NCI-H774 (cell line): ENCODE measurements around the gene ENOPH1.

Experiments
- DNase-seq: peaks from one replicate; lab custom pipeline; 2025; lab: John Stamatoyannopoulos, UW

ENOPH1 gene

GRCh38 chr4:82428526-82428968 lies 1.8 kb upstream of the ENOPH1 start:
- DNase-seq = no peak

DNA sequence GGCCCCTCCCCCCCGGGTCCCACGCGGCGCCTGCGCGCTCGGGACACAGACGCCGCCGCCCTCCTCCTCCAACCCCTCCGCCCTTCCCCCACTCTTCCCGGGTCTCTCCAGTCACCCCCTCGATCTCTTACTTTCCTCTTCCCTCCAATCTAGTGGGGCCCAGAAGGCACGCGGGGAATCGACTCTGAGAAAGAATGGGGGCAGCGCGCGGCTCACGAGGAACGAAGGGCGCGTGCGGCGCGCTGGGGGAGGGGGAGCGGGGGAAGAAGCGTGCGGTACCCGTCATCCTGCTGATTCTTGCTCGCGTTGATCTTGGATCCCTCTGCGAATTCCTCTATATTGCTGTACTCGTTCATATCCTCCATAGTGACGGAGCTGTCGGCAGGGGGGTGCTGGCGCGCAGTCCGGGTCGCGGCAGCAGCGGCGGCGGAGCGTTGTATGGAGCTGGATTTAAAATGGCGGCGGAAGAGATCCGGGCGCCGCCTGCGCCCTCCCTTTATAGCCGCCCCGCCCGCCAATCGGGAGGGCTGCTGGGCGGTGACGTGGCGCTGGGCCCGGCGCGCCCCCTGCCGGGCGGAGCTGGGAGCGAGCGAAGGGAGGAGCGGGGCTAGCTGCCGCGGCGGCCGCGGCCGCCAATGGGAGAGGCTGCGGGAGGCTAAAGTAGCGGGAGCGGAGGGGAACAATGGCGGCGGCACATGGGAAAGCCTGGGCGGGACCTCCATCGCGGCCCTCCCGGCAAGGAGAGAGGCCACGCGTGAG lies 1.2 kb upstream of the ENOPH1 start:
- DNase-seq = peak; percentile 81

DNA sequence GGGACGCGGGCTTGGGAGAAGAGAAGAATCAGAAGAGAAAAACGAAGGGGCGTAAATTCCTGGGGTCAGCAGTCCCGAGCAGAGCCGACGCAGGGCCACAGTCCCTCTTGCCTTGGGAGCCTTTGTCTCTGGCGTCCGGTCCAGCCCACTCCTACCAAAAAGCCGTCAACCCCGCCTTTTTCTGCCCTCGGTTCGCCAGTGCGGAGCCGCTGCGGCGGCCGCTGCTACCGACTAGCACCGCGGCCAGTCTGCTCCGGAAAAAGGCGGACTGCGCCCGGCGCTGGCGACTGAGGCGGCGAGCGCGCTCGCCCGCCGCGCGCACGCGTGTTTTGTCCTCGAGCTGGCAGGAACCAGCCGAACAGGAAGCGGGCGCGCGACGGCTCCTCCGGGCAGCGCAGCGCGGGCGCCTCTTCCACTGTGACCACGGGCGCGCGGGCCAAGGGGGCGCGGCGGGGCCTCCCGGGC lies 630 bp upstream of the ENOPH1 start:
- DNase-seq = no peak

GRCh38 chr4:82430964-82431745 lies 765 bp downstream of the ENOPH1 start:
- no peak for DNase-seq

GRCh38 chr4:82431831-82432230 lies 1.4 kb downstream of the ENOPH1 start:
- DNase-seq = no peak

- no peak for DNase-seq
These were observed 2.2 kb downstream of the ENOPH1 start for GRCh38 chr4:82432596-82432995.

DNA sequence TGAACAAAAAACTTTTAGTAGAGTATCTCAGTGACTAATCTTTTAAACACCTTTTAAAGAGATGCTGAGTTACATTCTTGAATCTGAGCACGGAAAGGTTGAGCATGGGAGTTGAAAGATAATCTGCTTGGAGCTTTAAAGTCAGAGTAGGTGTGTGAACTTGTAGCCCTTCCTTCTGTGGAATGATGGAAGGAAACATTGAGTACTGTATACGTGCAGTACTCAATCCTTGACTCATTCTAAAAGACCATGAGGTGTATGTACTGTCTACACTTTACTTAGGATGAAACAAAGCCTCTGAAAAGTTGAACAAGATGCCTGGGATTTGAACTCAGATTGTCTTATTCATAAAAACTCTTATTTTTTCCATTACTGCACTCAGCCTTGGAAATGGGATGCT lies 3.4 kb downstream of the ENOPH1 start:
- DNase-seq = no peak

DNA sequence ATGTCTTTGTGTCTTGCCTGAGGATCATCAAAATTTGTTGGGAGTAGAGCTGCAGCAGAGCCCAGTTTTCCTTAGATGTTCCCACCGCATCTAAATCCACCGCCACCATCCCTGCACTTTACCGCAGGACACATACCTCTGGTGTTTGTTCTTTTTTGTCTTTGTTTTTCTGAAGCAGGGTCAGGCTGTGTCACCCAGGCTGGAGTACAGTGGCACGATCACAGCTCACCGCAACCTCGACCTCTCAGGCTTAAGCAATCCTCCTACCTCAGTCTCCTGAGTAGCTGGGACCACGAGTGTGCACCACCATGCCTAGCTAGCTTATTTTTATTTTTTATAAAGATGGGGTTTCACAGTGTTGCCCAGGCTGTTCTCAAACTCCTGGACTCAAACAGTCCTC lies 4.6 kb downstream of the ENOPH1 start:
- no peak for DNase-seq

- no peak for DNase-seq
These were observed 5.7 kb downstream of the ENOPH1 start for GRCh38 chr4:82436130-82436529.

GRCh38 chr4:82436780-82437179 lies 6.4 kb downstream of the ENOPH1 start:
- no peak for DNase-seq

- no peak for DNase-seq
These were observed 7.1 kb downstream of the ENOPH1 start for GRCh38 chr4:82437285-82438005.

DNA sequence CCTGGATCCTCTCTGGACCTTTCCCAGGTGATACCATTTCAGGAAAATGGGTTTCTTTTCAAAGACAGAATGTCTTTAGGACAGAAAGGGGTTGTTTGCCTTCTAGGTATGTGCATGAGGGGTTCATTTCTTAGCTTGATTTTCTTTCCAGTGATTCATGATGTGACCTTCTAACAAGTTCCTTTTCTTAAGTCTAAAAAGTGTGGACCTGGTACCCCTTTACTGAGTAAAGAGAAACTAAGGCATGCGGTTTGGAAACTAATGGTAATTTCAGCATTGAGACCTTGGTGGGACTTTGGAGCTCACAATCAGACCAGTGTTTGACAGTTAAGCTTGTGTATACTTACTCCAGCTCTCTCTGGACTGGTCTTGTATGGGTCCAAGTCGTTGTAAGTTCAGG lies 8.7 kb downstream of the ENOPH1 start:
- no peak for DNase-seq

DNA sequence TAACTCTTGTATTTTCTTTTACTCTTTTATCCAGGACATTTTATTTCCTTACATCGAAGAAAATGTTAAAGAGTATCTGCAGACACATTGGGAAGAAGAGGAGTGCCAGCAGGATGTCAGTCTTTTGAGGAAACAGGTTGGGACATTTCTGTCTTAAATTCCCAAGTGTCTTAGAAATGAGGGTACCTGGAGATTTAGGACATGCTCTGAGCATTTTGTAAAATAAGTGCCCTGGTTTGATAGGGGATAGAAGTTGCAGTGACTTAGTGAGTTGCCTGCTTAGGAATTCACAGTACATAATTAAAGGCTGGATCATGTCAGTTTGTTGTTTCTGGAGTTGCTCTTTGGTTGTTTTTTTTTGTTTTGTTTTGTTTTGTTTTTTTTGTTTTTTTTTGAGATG lies 17.5 kb downstream of the ENOPH1 start:
- DNase-seq = no peak

- no peak for DNase-seq
These were observed 20.8 kb downstream of the ENOPH1 start for GRCh38 chr4:82450966-82451755.

DNA sequence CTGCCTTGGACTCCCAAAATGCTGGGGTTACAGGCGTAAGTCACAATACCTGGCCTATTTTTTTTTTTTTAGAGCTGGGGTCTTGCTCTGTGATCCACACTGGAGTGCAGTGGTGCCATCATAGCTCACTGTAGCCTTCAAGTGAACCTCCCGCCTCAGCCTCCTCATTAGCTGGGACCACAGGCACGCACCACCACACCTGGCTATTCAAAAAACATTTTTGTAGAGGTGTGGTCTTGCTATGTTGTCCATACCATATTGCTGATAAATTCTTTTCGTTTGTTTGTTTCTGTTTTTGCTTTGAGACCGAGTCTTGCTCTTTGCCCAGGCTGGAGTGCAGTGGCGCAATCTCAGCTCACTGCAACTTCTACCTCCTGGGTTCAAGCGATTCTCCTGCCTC lies 21.6 kb downstream of the ENOPH1 start:
- no peak for DNase-seq

GRCh38 chr4:82457266-82457665 lies 26.9 kb downstream of the ENOPH1 start:
- DNase-seq = no peak

DNA sequence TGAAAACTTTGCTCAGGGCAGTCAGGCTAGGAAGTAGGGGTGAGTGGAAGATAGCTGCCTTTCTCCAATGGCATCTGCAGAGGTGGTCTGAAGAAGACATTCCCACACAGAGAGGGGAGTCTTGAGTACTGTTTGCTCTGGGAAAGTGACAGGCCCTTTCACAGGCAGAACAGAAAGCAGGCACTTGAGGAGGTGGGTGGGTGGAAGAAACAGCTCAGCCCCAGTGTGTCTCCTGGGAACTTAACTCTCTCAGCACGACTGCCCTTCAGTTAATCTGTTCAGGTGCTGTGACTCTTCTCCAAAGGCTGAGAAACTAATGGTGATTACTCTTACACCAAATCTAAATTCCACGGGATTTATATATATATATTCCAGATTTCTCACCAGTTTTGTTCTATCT lies 28.3 kb downstream of the ENOPH1 start:
- no peak for DNase-seq

GRCh38 chr4:82461710-82462109 lies 31.3 kb downstream of the ENOPH1 start:
- DNase-seq = no peak

DNA sequence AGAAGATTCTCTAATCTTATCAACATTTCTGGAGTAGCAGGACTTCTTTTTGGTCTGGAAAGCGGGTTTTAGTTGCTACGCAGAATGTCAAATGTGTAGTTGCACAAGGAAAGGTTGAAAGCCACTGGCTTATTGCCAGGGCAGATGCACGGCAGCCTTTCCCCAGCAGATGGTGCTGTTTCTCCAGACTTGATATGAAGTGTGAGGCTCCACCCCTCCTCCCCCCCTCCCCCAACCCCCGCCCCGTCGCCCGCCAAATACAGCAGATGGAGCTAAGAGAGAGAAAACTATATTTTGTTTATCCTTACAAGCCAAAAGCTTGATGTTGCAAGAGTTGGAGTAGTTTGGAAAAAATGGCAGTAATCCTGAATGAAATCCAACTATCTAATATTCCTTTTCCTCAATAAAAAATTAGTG lies 32.0 kb downstream of the ENOPH1 start:
- DNase-seq = peak; percentile 52

- no peak for DNase-seq
These were observed 32.8 kb downstream of the ENOPH1 start for GRCh38 chr4:82463221-82463620.

DNA sequence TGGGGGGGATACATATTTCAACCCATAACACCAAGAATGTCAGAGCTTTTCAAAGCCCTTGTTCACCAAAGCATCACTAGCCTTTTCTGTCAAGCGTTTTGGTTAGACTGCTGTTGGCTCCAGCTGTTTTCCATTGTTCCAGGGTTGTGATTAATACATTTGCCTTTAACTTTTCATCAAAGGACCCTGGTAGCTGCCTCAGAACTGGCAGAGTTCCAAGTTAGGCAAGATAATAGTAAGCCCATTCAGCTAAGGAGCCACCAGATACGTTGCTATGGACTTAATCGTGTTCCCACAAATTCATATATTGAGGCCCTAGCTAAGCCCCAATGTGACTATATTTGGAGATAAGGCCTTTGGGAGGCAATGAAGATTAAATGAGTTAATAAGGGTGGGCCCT lies 37.1 kb downstream of the ENOPH1 start:
- DNase-seq = no peak

GRCh38 chr4:82469791-82470345 lies 39.5 kb downstream of the ENOPH1 start:
- DNase-seq = no peak
